NCI-H82 (cell line): Measurements from ENCODE around the gene ALDOB.

Experiments
- DNase-seq: peaks from one replicate; lab custom pipeline; 2025; lab: John Stamatoyannopoulos, UW

The ALDOB gene

DNA sequence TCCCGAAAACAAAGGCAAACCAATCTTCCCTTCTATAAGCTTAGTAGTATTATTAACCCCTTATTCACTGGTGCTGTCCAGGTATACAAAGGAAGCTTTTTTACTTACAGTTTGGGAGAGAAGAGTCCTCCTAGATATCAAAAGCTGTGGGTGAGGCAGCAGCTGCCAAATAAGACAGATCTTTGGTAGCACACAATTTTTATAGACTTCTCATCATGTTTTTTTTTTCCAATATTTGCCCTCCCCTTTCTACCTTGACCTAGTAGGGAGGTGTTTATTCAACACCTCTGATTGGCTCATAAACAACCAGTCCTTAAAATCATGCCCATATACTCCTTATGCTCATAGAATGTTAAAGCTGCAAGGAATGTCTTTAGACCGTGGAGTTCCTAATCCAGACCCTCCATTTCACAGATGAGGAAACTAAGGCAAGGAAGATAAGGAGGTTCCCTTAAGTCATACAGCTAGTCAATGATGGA lies at the start of gene ALDOB:
ALDOB (minus strand) TSS at position 174 of the 479 bp plus-strand sequence. CDS start 4,887 bp downstream, outside the sequence.
- DNase-seq, result no peak

DNA sequence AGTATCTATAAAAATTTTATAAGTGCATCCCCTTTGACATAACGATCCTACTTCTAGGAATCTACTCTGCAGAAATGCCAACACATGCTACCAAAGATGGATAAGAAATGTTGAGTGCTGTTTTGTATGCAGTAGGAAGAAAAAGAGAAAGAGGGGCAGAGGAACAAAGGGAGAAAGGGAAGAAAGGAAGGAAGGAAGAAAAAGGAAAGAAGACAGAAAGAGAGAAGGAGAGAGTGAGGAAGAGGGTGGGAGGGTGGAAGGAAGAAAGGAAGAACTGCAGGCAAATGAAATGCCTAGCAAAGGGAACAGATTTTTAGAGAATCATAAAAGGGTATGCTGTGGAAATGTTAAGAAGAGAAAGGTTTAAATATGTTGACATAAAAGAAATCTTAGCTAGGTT lies 48.5 kb upstream of the ALDOB start:
- DNase-seq, result no peak

DNA sequence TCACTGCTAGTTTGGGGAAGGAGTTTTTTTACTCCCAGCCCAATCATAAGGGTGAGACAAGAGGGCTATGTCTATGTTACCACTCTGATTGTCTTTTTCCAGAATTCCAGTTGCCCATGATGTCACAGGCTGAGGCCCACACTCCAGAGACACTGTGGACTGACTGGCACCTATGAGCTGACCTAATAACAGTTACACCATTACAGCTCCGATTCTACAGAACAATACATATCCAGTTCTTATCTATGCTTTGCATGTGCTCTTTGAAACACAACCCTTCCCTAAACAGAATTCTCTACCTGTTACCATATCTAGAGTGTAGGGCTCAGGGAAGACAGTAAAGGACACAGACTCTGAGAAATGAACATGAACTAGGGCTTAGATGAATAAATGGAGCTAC lies 45.7 kb upstream of the ALDOB start:
- DNase-seq, result no peak

DNA sequence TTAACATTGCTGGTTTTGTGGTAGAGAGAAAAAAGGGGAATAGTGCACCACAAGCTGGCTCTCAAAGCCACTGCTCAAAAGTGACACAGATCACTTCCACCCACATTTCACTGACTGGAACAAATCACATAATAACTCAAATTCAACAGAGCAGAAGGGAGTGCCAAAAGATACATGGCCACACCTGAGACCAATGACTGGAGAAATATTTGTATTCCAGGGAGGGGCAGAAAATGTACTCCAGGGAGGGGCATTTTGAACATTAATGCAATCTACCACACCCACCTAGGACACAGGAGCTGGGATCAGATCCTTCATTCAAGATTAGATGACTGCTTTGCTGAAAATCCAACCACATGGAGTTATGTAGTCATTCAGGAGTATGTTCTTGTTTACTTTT lies 44.8 kb upstream of the ALDOB start:
- DNase-seq, result no peak

DNA sequence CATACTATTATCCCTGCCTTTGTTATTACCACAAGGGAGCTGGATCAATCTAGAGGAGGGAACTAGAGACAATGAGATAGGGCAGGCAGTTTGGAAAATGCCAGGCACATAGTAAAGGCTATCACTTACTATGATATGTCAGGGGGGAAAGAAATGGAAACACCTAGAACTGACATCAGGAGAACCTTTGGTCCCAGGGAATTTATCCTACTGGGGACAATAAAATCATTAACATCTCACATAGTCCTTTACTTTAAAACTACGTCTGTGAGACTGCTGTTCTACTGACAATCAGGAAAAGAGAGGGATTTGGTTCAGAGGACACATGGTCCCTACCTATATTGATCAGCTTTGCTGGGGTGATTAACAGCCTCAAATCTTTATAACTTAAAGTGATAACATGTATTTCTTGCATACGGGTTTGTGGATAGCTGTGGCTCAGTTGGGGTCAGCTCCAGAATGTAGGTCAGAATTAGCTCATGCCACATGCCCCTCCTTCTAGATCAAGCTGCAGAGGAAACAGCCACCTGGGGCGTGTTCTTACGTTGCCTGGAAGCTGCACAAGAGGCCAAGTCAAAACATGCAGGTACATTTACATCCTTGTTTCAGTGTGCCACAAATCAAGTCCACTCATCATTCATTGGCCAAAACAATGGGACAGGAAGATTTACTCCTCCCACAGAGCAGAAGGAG lies 43.9 kb upstream of the ALDOB start:
- DNase-seq, result no peak

DNA sequence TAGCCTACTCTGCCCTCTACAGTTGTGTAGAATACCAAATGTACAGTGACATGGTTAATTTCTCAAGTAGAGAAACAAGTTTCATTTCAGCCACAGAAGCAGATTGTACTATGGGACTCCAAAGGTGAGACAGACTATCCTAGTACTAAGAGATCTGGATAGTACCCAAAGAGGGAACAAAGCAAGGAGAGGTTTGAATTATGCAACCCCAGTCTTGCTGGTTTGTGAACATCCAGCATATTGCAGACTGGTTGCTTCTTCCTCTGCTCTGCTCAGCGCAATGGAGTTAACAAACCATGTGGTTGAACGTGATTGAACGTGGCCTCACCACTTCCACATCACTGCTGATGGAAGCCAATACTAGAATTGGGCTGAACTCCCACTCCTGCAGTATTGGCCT lies 43.3 kb upstream of the ALDOB start:
- DNase-seq, result no peak

DNA sequence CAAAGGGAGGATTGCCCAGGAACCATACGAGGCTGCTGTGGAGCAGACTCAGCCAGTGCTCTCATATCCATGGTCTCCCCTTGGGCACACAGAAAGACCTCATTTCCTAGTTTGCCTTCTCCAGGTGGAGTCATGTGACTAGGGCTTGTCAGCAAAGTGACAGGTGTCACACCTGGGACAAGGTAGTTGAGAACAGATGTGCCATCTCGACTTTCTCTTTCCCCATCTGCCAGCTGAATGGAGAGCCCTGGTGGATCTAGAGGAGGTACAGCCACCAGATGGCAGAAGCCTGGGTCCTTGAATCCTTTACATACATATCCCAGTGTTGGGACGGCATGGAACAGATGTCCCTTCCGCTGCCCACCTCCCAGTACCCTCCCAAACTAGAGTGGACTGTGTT lies 42.9 kb upstream of the ALDOB start:
- peak; percentile 4 for DNase-seq

DNA sequence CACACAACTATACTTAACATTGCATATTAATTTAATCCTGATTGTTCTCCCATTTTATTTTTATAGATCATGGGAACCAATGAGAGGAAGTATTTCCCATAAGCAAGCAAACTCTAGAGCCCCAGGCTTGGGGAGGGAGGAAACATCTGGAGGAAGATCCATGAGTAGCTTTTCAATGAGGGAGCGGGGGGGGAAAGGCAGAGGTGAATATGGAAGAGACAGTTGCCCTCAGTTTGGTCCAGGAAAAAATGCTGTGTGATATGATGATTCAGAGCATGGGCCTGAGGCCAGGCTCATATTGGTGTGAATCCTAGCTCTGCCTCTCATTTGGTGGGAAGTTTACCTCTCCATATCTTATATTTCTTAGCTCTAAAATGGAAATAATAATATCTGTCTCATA lies 42.2 kb upstream of the ALDOB start:
- DNase-seq, result no peak

DNA sequence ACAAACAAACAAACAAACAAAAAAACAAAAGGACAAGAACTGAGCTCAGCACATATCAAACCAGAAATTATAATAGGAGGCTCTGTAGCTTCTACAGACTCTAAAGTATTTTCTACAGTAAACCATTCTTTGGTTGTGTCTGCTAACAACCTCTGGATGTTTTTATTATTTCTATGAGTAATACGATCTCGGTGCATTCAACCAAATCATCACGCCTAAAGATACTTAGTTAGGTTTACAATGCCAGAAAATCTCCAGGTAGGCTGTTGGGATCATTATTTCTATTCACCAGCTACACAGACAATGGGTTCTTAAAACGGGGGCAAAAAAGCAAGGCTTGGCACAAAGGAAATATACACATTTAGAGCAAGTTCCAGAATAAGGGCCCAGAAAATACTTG lies 41.6 kb upstream of the ALDOB start:
- DNase-seq, result no peak

DNA sequence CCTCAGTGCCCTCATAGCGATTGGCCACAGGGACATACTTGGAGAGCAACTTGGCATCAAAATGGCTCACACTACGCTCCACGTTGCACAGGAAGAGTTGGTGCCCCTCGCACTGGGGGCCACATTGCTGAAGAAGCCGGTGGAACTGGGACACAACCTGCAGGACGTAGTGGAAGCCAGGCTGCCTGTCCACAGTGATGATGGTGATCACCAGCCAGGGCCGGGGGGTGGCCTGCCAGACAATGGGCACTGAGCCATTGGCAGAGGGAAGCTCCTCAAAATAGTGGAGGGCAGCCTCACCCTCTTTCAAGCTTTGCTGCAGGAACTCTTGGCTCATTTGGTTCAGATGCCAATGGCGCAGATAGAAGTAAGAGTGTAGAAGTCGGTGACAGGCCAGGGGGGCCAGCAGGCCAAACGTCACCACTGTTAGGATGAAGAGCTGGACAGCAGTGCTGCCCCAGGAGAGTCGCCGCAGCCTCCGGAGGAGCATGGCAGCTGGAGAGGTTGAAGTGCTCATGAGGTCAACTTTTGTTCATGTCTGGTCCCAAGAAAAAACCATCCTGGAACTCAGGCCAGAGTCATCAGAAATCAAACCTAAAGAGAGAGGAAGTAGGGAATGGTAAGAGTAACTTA lies 41.1 kb upstream of the ALDOB start:
- DNase-seq, result no peak

DNA sequence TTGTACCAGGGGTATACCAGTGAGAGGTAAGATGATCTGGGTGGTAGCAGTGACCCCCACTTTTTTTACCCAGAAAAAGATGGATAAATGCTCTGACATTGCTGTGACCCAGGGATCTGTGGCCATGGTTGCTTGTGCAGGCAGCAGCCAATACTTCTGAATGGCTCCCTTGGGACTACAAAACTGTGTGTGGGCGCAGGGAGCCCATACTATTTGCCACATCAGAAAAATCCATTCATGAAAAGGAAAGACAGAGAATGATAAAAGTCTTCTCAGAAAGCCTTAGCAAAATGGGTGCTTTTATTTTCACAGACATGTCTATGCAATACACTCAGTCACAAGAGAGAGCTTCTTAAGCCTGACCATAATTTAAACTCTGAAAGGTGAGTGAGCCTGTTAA lies 37.3 kb upstream of the ALDOB start:
- no peak for DNase-seq

DNA sequence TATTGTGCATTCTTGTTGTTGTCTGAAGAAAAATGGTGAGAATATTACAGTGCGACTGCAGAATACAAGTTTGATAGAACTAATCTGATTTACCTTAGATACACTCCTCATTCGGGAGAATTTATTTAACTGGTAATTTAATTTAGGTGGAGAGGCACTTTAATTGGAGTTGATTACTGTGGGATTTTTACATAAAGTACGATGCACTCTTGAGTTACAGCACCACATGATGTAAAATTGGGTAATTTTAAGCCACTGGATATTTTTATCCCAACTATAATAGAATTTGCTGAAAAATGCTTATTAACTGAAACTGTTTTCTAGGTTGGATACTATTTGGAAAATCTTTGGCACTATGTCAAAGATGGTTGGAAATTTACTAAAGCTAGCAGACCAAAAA lies 35.4 kb upstream of the ALDOB start:
- DNase-seq, result no peak

DNA sequence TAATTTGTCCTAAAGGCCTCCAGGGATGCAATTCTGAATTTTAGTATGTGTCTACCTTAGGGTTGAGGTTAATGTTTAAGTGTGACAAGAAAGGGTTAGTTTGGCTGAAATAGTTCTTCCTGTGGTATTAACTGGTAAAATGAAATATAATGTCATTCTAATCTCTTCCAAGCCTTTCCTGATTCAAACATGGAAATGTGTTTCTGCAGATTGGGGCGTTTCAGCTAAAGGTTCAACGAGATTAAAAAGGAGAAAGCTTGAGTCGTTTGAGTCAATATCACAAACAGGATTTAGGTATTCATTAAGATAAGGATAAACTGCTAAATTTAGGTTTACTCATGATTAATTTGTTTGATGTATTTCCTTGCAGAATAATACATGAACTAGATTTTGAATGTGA lies 34.4 kb upstream of the ALDOB start:
- no peak for DNase-seq

DNA sequence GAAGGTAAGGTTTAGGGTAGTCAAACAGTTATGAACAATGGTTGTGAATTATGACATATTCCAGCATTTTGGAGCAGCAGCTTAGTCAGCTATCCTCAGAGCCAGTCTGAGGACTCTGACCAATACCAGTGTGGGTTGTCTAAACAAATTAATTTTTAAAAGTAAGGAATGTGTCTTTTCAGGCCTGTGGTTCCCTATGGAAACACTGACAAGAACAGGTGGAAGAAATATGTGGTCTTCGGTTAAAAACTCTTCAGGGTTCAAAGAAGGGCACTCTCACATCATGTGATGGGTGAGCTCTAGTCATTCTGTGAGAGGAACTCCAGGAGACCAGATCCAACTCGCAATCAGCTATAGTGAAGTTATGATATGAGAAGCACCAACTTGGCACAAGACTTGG lies 33.5 kb upstream of the ALDOB start:
- DNase-seq, result no peak

DNA sequence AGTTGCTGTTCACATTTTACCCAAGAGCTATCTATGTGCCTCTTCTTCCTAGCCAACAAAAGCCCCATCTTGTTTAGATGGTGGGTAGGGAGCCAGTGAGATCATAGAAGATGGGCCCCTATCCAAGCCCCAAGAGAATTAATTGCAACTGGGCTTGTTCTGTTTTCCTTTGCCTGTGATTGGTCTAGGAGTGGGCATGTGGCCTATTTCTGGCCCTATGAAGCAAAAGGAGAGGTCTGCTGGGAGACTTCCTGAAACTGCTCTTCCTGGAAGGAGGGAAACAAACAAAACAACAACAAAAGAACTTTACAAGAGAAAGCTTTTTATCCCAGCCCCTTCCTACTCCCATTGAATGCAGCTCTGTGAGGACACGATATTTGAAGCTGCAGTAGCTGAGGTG lies 32.5 kb upstream of the ALDOB start:
- no peak for DNase-seq

DNA sequence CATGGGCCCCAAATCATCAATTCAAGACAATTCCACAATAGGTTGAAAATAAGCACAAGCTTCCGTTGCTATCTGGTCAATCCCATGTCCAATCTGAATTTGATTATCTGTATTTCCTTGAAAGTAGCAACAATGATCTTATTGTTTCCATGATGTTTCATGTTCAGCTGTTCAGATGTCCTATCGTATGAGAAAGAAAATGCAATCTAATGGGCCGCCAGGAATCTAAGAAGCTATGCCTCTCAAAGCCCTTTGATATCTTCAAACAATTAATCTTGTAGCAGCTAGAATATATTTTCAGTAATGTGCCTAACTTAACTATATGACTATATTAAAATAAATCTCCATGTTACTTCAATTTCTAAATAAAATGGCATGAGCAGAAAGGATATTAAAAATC lies 32.1 kb upstream of the ALDOB start:
- no peak for DNase-seq

DNA sequence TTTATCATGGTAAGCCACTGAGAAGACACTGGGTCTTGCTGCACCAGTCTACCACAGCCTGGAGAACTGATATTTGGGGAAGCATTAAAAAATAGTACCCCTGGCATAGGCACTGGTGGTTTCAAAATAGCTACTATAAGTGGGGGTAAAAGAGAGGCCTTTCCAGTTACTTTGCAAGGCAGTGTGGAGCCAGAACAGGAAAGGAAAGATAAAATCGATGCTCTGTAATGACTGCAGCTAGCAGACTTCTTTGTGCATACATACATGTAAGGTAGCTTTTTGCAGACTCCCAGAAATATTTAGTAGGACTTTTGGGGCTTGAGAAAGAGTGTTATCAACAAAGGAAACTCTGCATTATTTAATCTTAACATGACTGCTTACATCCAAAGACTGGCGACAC lies 31.3 kb upstream of the ALDOB start:
- DNase-seq, result no peak

DNA sequence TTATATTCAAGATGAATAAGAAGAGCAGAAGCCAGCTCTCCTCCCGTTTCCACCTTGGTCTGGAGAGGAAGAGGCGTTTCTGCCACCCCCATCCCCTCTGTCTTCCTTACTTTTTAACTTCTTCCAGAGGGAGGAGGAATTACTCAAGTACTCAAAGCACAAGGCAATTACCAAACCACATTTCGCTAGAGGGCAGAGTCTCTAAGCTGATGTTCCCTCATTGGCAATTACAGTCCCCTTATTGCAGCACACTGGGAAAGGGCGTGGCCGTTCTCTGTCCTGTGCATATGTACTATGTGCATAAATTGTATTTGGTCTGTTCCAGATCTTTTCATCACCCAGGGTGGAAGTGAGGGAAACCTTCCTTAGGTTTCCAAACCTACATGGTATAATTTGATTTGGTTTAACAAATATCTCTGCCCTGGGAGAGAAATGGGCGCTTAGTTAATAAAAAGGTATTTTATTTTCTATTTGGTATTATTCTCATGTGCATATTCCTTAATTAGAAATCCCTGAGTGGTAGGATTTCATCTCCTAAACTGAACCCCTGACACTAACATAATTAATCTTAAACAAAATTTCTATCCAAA lies 29.8 kb upstream of the ALDOB start:
- peak; percentile 82 for DNase-seq

DNA sequence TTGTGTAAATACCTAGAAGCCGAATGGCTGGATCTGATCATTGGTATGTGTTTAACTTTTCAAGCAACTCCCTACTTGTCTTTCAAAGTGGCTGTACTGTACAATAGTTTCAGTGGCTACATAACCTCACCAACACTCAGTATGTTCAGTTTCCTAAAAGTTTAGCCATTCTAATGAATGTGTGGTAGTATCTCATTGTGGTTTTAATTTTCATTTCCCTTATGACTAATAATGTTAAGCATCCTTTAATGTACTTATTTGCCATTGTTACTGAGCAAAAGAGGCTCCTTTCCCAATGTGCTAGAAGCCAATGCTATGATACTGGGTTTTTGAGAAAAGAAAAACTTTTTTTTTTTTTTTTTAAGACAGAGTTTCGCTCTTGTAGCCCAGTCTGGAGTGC lies 27.8 kb upstream of the ALDOB start:
- no peak for DNase-seq

DNA sequence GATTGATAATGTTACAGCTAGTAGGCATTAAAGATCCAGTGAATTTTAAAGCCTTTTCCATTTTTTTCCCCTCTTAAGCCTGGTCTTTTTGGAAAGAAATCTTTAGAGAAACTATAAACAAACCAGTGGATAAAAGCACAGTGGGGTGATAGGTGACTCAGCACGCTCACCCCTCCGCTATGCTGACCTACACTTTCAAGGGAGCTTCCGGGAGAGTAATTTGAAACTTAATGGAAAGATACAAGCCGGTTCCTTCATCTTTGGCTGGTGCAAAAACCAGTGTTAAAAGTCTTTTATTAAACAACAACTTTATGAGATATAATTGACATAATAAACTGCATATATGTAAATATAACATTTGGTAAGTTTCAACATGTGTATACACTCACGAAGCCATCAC lies 27.0 kb upstream of the ALDOB start:
- no peak for DNase-seq

DNA sequence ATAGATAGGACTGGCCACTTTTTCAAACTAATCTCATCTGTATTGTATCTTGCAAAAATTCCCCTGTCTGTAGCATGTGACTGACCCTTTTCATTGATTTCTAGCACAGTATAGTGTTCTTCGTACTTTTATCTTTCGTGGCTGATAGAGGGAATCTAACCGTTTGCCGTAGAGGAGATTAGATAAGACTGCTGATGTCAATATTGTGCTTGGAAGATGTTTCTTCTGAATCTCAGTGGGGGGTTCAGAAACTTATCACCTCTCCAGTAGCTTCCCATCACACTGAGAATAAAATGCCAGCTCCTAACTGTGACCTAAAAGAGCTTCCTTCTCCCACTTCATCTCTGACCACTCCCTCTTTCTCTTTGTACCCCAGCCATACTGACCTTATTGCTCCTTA lies 25.4 kb upstream of the ALDOB start:
- no peak for DNase-seq

DNA sequence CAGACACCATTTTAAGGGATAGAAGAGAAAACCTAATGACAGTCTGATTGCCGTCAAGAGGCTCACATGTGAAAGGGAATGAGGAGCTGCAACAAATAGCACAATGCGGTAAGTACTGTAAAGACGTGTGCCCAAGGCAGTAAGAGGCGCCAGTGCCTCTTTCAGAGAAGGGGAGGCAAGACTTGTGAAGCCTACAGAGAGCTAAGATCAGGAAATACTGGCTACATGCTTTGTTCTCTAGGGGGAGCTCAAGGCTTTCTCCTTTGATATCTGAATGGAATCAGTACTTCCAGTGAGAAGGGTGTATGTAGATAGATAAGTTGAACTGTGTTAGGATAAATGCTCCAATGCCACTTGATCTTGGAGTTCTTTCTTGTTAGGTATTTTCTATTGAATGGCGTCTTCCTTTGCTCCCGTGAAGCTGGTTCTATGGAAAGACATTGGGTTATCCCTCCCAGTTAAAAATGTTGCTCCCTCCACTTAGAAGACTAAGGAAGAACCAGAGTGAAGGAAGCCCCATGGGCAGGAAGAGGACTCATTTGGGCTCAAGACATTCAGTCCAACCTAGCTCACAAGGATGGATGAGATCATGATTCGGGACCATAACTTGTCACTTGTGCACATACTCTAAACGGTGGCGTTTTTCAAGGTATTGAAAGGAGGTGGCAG lies 23.5 kb upstream of the ALDOB start:
- DNase-seq, result peak; percentile 84

DNA sequence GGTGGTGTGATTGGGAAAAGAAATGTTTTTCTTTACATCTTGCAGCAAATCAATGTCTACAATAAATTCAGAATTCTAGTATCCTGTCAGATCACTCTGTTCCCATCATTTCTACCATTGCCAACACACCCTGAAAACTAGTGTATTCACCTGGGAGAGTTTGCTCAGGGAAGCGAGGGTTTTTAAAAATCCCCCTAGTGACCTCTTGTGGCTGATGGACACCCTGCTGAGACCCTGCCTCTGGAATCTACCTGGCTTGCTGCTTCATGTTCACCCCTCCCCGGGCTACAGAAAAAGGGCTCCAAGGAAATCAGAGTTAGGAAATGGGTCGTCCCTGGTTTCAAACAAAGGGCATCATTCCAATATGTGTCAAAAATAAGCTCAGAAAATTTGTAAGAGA lies 21.4 kb upstream of the ALDOB start:
- DNase-seq, result peak; percentile 14
